Esophagus squamous epithelium (tissue), 4 donors: ENCODE results near the gene SLC25A42.

ENCODE experiments used
- POLR2A ChIP-seq, 4 donors: fragments of 450-650 bp; IDR thresholded peaks; one replicate each; pipeline ENCODE4 v1.6.1; 2017; ENCODE audit warnings: antibody characterized with exemption in 4 of 4, mild to moderate bottlenecking in 4 of 4, moderate library complexity in 3 of 4
- TF ChIP-seq, protein P1 (sequence below), 6 experiments: fragments of 450-650 bp in 4 of 6; fragments of 200-600 bp in 2 of 6; sonication (generic) in 2 of 6; IDR thresholded peaks; one replicate each; pipeline ENCODE4 v1.5.1; 2016 to 2019; ENCODE audit warnings: antibody characterized with exemption in 6 of 6, mild to moderate bottlenecking in 4 of 6, moderate library complexity in 4 of 6

DNA sequence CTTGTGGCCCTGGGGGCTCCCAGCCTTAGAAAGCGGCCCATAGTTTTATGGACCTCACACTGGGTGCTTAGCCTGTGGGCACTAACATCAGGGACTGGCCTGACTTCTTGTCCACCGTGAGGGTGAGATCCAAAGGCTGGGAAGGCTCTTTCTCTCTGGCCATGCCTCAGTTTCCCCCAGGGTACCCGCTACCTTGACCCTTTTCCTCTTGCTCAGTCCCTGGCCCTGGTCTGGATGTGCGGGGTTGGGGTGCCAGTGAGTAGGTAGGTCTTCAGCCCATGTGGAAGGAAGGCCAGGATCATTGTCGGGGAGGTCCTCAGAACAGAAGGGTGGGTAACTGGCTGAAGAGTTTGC is 76.1 kb downstream of the SLC25A42 start:
- TF ChIP-seq, protein P1, sequence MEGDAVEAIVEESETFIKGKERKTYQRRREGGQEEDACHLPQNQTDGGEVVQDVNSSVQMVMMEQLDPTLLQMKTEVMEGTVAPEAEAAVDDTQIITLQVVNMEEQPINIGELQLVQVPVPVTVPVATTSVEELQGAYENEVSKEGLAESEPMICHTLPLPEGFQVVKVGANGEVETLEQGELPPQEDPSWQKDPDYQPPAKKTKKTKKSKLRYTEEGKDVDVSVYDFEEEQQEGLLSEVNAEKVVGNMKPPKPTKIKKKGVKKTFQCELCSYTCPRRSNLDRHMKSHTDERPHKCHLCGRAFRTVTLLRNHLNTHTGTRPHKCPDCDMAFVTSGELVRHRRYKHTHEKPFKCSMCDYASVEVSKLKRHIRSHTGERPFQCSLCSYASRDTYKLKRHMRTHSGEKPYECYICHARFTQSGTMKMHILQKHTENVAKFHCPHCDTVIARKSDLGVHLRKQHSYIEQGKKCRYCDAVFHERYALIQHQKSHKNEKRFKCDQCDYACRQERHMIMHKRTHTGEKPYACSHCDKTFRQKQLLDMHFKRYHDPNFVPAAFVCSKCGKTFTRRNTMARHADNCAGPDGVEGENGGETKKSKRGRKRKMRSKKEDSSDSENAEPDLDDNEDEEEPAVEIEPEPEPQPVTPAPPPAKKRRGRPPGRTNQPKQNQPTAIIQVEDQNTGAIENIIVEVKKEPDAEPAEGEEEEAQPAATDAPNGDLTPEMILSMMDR (IDR thresholded peaks at IDR 0.05): no peak
- no peak for TF ChIP-seq POLR2A (IDR thresholded peaks at IDR 0.05)
